Endothelial cell of umbilical vein (primary cell): Measurements from ENCODE around the gene KRTAP4-12. TPM values are rescaled to one million over a fixed set of nuclear protein-coding genes. Genes with fewer than 3 reads are reported as not detected.

Source experiments
- BruUV-seq: library from RNA; stranded (reverse); fragments of 400-500 nt; replicated peaks from 2 replicates; lab custom pipeline; 2021; lab: Mats Ljungman, UMichigan
- CTCF ChIA-PET: fragments of 300-600, 350-600 bp; sonication (Branson Sonifier 250); formaldehyde crosslinking; loops from one replicate; lab custom pipeline; 2021; ENCODE audit warnings: antibody characterized with exemption, inconsistent platforms; lab: Charles Lee
- POLR2A ChIA-PET: fragments of 300-600, 350-600 bp; sonication (Branson Sonifier 250); formaldehyde crosslinking; loops from one replicate; lab custom pipeline; 2021; ENCODE audit warnings: antibody characterized with exemption, inconsistent platforms; lab: Charles Lee
- DNase-seq: peaks from one replicate; pipeline ENCODE4 v3.0.0-alpha.2; 2011; ENCODE audit warnings: low read depth, low spot score
- FAIRE-seq: peaks from 2 replicates; lab custom pipeline; 2011; peaks lifted over from hg19 to GRCh38; lab: Jason Lieb, UNC
- H2AFZ ChIP-seq: 2 replicates; pipeline ENCODE4 v1.6.0; 2012; ENCODE audit warnings: low read depth, low read length, control low read depth, inconsistent platforms
- H3K27ac ChIP-seq: 2 replicates; pipeline ENCODE4 v1.5.1; 2011; ENCODE audit warnings: low read depth, mild to moderate bottlenecking, control low read depth, low read length, moderate library complexity; ENCODE audit not compliant: insufficient read depth
- H3K27me3 ChIP-seq, 2 experiments: 2 replicates each; pipeline versions ENCODE4 v1.6.0 to v1.6.1; 2011; ENCODE audit warnings: low read length in 2 of 2, mixed read lengths in 1 of 2; ENCODE audit not compliant: control insufficient read depth in 2 of 2, insufficient read depth in 2 of 2
- H3K36me3 ChIP-seq, 2 experiments: 2 replicates in 1 of 2; 3 replicates in 1 of 2; pipeline ENCODE4 v1.5.1; 2011; ENCODE audit warnings: low read length in 2 of 2, mild to moderate bottlenecking in 1 of 2, moderate library complexity in 1 of 2; ENCODE audit not compliant: control insufficient read depth in 2 of 2, insufficient read depth in 2 of 2; ENCODE audit errors: extremely low read depth in 1 of 2
- H3K4me1 ChIP-seq: 3 replicates; pipeline ENCODE4 v1.5.1; 2011; ENCODE audit warnings: mild to moderate bottlenecking, low read length; ENCODE audit not compliant: control insufficient read depth, insufficient read depth; ENCODE audit errors: extremely low read depth
- H3K4me2 ChIP-seq: 2 replicates; pipeline ENCODE4 v1.6.1; 2011; ENCODE audit warnings: low read length, control low read depth, mixed read lengths; ENCODE audit not compliant: insufficient read depth
- H3K4me3 ChIP-seq, 3 experiments: fragments of 200-600 bp in 1 of 3; sonication (generic), shearing (Covaris generic) in 1 of 3; replicated peaks in 1 of 3; 2 replicates each; pipeline ENCODE4 v1.5.1; 2011 to 2016; ENCODE audit warnings: control low read depth in 3 of 3, low read length in 3 of 3, mild to moderate bottlenecking in 2 of 3, inconsistent platforms in 1 of 3, low read depth in 1 of 3, moderate library complexity in 1 of 3; ENCODE audit not compliant: insufficient read depth in 1 of 3
- H3K79me2 ChIP-seq: 2 replicates; pipeline ENCODE4 v1.6.0; 2012; ENCODE audit warnings: low read length, inconsistent platforms; ENCODE audit not compliant: control insufficient read depth, insufficient read depth
- H3K9ac ChIP-seq: replicated peaks from 2 replicates; pipeline ENCODE3; 2011; ENCODE audit warnings: low read length, control low read depth; ENCODE audit not compliant: insufficient read depth; ENCODE audit errors: extremely low read depth
- H3K9me1 ChIP-seq: replicated peaks from 3 replicates; pipeline ENCODE4 v1.6.0; 2011; ENCODE audit warnings: mild to moderate bottlenecking, low read length; ENCODE audit not compliant: control insufficient read depth, insufficient read depth; ENCODE audit errors: extremely low read depth
- H3K9me3 ChIP-seq: replicated peaks from 2 replicates; pipeline ENCODE4 v1.5.1; 2012; ENCODE audit warnings: low read length, inconsistent platforms; ENCODE audit not compliant: control insufficient read depth, insufficient read depth
- H4K20me1 ChIP-seq: replicated peaks from 2 replicates; pipeline ENCODE3; 2011; ENCODE audit warnings: mild to moderate bottlenecking, low read length; ENCODE audit not compliant: control insufficient read depth, insufficient read depth; ENCODE audit errors: extremely low read depth
- MYC ChIP-seq: IDR thresholded peaks from one replicate; pipeline ENCODE4 v1.6.1; 2011; ENCODE audit warnings: mild to moderate bottlenecking, low read depth, low read length
- dilution Hi-C: fragments of 300-500 bp; cut with MboI; formaldehyde crosslinking; loops from one replicate; pipeline ENCODE4 v1.15.0; 2019; ENCODE audit warnings: low sequenced_read_pairs; ENCODE audit not compliant: extremely low pct_ligation_motif_present
- intact Hi-C: fragments of 100-400 bp; cut with micrococcal nuclease; formaldehyde crosslinking; loops from one replicate; pipeline ENCODE4 v1.10.0; 2022
- polyA plus RNA-seq, 4 experiments: library from polyadenylated mRNA; depleted of rRNA in 3 of 4; stranded (reverse) in 3 of 4; unstranded in 1 of 4; fragments of >200 nt; gene quantifications; 2 replicates each; pipeline versions ENCODE4 v1.2.1 to v1.2.3, GENCODE V29; 2011 to 2012; ENCODE audit warnings: missing spikeins in 1 of 4
- total RNA-seq: library from RNA; stranded (reverse); gene quantifications from 2 replicates; pipeline ENCODE4 v1.2.3, GENCODE V29; 2021

KRTAP4-12 gene
- total and polyA plus RNA-seq, 2 donors (not counting 3 experiments of a cell fraction or from before 2014, with no cell fraction given): not detected

DNA sequence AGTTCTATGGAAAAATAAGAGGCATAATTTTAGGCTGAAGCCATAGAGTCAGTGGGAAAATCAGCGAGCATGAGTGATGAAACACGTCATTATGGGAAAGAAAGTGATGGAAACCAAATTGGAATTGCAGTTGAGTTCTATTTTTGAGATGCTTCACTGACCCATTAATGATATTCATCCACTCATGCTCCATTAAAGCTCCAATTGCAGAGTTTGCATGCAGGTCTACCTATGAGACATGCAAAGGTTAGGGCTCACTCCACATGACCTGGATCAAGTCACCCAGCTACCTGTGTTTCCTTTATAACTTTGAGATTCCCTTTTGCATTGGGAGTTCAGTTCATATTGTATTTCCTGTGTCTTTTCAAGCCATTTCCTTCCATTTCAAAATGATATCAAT lies 50.3 kb downstream of the KRTAP4-12 start:
- H3K4me2 ChIP-seq: no peak overlapping the region
- no peak overlapping the region for H3K9ac ChIP-seq
- no peak for TF ChIP-seq MYC
- H3K27ac ChIP-seq: no peak overlapping the region
- no peaks in the 10 kb centered on the region for H3K9me3 ChIP-seq
- ChIA-PET CTCF (no interaction called here), POLR2A (no interaction called here)
- BruUV-seq: no TSS peak
- no peaks in the 10 kb centered on the region for H3K79me2 ChIP-seq
- no peaks in the 10 kb centered on the region for H3K9me1 ChIP-seq
- no peaks in the 10 kb centered on the region for H3K4me1 ChIP-seq
- FAIRE-seq: no peak
- intact Hi-C loops: no loop called here
- H2AFZ ChIP-seq: no peak overlapping the region
- H3K27me3 ChIP-seq: no peaks in the 10 kb centered on the region
- H3K36me3 ChIP-seq: no peaks in the 10 kb centered on the region
- H4K20me1 ChIP-seq: no peaks in the 10 kb centered on the region
- dilution Hi-C loops: no loop called here
- no peak for DNase-seq
- no peak overlapping the region for H3K4me3 ChIP-seq

Other genes with a start within 250 kb of the KRTAP4-12 start
Only the 30 nearest of the 39 such genes appear.
- gene KRT40, start 139.9 kb downstream of the KRTAP4-12 start, total RNA-seq: not detected in 2 replicates
- gene KRT40, start 139.9 kb downstream of the KRTAP4-12 start, polyA plus RNA-seq: not detected in 2 replicates
- not detected in 2 replicates for gene KRTAP3-3, start 130.0 kb downstream of the KRTAP4-12 start, total RNA-seq
- not detected in 2 replicates for gene KRTAP3-3, start 130.0 kb downstream of the KRTAP4-12 start, polyA plus RNA-seq
- gene KRTAP3-2, start 124.3 kb downstream of the KRTAP4-12 start, total RNA-seq: not detected in 2 replicates
- not detected in 2 replicates for gene KRTAP3-2, start 124.3 kb downstream of the KRTAP4-12 start, polyA plus RNA-seq
- not detected in 2 replicates for gene KRTAP3-1, start 115.1 kb downstream of the KRTAP4-12 start, total RNA-seq
- not detected in 2 replicates for gene KRTAP3-1, start 115.1 kb downstream of the KRTAP4-12 start, polyA plus RNA-seq
- gene KRTAP1-5, start 97.0 kb downstream of the KRTAP4-12 start, total RNA-seq: not detected in 2 replicates
- gene KRTAP1-5, start 97.0 kb downstream of the KRTAP4-12 start, polyA plus RNA-seq: not detected in 2 replicates
- gene KRTAP1-4, start 94.0 kb downstream of the KRTAP4-12 start, total RNA-seq: not detected in 2 replicates
- gene KRTAP1-4, start 94.0 kb downstream of the KRTAP4-12 start, polyA plus RNA-seq: not detected in 2 replicates
- not detected in 2 replicates for gene KRTAP1-3, start 89.3 kb downstream of the KRTAP4-12 start, total RNA-seq
- gene KRTAP1-3, start 89.3 kb downstream of the KRTAP4-12 start, polyA plus RNA-seq: not detected in 2 replicates
- not detected in 2 replicates for gene KRTAP1-1, start 82.7 kb downstream of the KRTAP4-12 start, total RNA-seq
- gene KRTAP1-1, start 82.7 kb downstream of the KRTAP4-12 start, polyA plus RNA-seq: not detected in 2 replicates
- gene KRTAP2-1, start 76.9 kb downstream of the KRTAP4-12 start, total RNA-seq: not detected in 2 replicates
- not detected in 2 replicates for gene KRTAP2-1, start 76.9 kb downstream of the KRTAP4-12 start, polyA plus RNA-seq
- gene KRTAP2-2, start 69.0 kb downstream of the KRTAP4-12 start, total RNA-seq: not detected in 2 replicates
- gene KRTAP2-2, start 69.0 kb downstream of the KRTAP4-12 start, polyA plus RNA-seq: not detected in 2 replicates
- gene KRTAP2-3, start 64.1 kb downstream of the KRTAP4-12 start, total RNA-seq: not detected in 2 replicates
- gene KRTAP2-3, start 64.1 kb downstream of the KRTAP4-12 start, polyA plus RNA-seq: not detected in 2 replicates
- gene KRTAP2-4, start 58.3 kb downstream of the KRTAP4-12 start, total RNA-seq: not detected in 2 replicates
- gene KRTAP2-4, start 58.3 kb downstream of the KRTAP4-12 start, polyA plus RNA-seq: not detected in 2 replicates
- not detected in 2 replicates for gene KRTAP4-7, start 40.0 kb downstream of the KRTAP4-12 start, total RNA-seq
- not detected in 2 replicates for gene KRTAP4-7, start 40.0 kb downstream of the KRTAP4-12 start, polyA plus RNA-seq
- gene KRTAP4-8, start 26.0 kb downstream of the KRTAP4-12 start, total RNA-seq: not detected in 2 replicates
- gene KRTAP4-8, start 26.0 kb downstream of the KRTAP4-12 start, polyA plus RNA-seq: not detected in 2 replicates
- gene KRTAP4-16, start 22.0 kb downstream of the KRTAP4-12 start, total RNA-seq: not detected in 2 replicates
- gene KRTAP4-16, start 22.0 kb downstream of the KRTAP4-12 start, polyA plus RNA-seq: not detected in 2 replicates
- gene KRTAP4-9, start 18.8 kb downstream of the KRTAP4-12 start, total RNA-seq: not detected in 2 replicates
- gene KRTAP4-9, start 18.8 kb downstream of the KRTAP4-12 start, polyA plus RNA-seq: not detected in 2 replicates
- gene KRTAP4-11, start 5.8 kb downstream of the KRTAP4-12 start, total RNA-seq: not detected in 2 replicates
- gene KRTAP4-11, start 5.8 kb downstream of the KRTAP4-12 start, polyA plus RNA-seq: not detected in 2 replicates
- not detected in 2 replicates for gene KRTAP4-6, start 16.4 kb upstream of the KRTAP4-12 start, total RNA-seq
- not detected in 2 replicates for gene KRTAP4-6, start 16.4 kb upstream of the KRTAP4-12 start, polyA plus RNA-seq
- not detected in 2 replicates for gene KRTAP4-5, start 25.6 kb upstream of the KRTAP4-12 start, total RNA-seq
- gene KRTAP4-5, start 25.6 kb upstream of the KRTAP4-12 start, polyA plus RNA-seq: not detected in 2 replicates
- not detected in 2 replicates for gene KRTAP4-4, start 36.6 kb upstream of the KRTAP4-12 start, total RNA-seq
- not detected in 2 replicates for gene KRTAP4-4, start 36.6 kb upstream of the KRTAP4-12 start, polyA plus RNA-seq
- not detected in 2 replicates for gene KRTAP4-3, start 44.0 kb upstream of the KRTAP4-12 start, total RNA-seq
- gene KRTAP4-3, start 44.0 kb upstream of the KRTAP4-12 start, polyA plus RNA-seq: not detected in 2 replicates
- not detected in 2 replicates for gene KRTAP4-2, start 54.0 kb upstream of the KRTAP4-12 start, total RNA-seq
- gene KRTAP4-2, start 54.0 kb upstream of the KRTAP4-12 start, polyA plus RNA-seq: not detected in 2 replicates
- not detected in 2 replicates for gene KRTAP4-1, start 60.7 kb upstream of the KRTAP4-12 start, total RNA-seq
- not detected in 2 replicates for gene KRTAP4-1, start 60.7 kb upstream of the KRTAP4-12 start, polyA plus RNA-seq
- not detected in 2 replicates for gene KRTAP9-1, start 65.7 kb upstream of the KRTAP4-12 start, total RNA-seq
- not detected in 2 replicates for gene KRTAP9-1, start 65.7 kb upstream of the KRTAP4-12 start, polyA plus RNA-seq
- not detected in 2 replicates for gene KRTAP9-2, start 102.5 kb upstream of the KRTAP4-12 start, total RNA-seq
- gene KRTAP9-2, start 102.5 kb upstream of the KRTAP4-12 start, polyA plus RNA-seq: not detected in 2 replicates
- not detected in 2 replicates for gene KRTAP9-3, start 108.3 kb upstream of the KRTAP4-12 start, total RNA-seq
- gene KRTAP9-3, start 108.3 kb upstream of the KRTAP4-12 start, polyA plus RNA-seq: not detected in 2 replicates
- gene KRTAP9-8, start 113.8 kb upstream of the KRTAP4-12 start, total RNA-seq: not detected in 2 replicates
- not detected in 2 replicates for gene KRTAP9-8, start 113.8 kb upstream of the KRTAP4-12 start, polyA plus RNA-seq
- gene KRTAP9-4, start 125.5 kb upstream of the KRTAP4-12 start, total RNA-seq: not detected in 2 replicates
- not detected in 2 replicates for gene KRTAP9-4, start 125.5 kb upstream of the KRTAP4-12 start, polyA plus RNA-seq
- gene KRTAP9-9, start 131.2 kb upstream of the KRTAP4-12 start, total RNA-seq: not detected in 2 replicates
- gene KRTAP9-9, start 131.2 kb upstream of the KRTAP4-12 start, polyA plus RNA-seq: not detected in 2 replicates
- gene KRTAP9-6, start 141.2 kb upstream of the KRTAP4-12 start, total RNA-seq: not detected in 2 replicates
- not detected in 2 replicates for gene KRTAP9-6, start 141.2 kb upstream of the KRTAP4-12 start, polyA plus RNA-seq